Heart left ventricle (tissue), 16 donors: ENCODE data around the gene OTUD4. TPM values are rescaled to one million over a fixed set of nuclear protein-coding genes. Genes with fewer than 3 reads are reported as not detected.
A peak's percentile ranks its signal among the peaks of the same experiment; 100 is the strongest.

ENCODE experiments used
- ATAC-seq, 4 donors: fragments of 200-7000 bp; cut with Tn5 transposase; one replicate each; pipeline ENCODE4 v1.9.1; 2020 to 2022; ENCODE audit warnings: moderate library complexity in 4 of 4, mild to moderate bottlenecking in 3 of 4, moderate number of reproducible peaks in 1 of 4
- DNase-seq, 5 donors: peaks; one replicate each; pipeline ENCODE4 v3.0.0-alpha.2; 2020
- H3K27ac ChIP-seq, 12 donors: fragments of 200-600 bp; sonication (generic) in 4 of 12; one replicate each; pipeline versions ENCODE4 v1.5.0 to v1.8.0; 2016 to 2022; ENCODE audit warnings: mild to moderate bottlenecking in 2 of 12
- H3K27me3 ChIP-seq, 9 donors: fragments of 200-600 bp; sonication (generic) in 2 of 9; one replicate each; pipeline versions ENCODE4 v1.5.1 to v1.8.0; 2016 to 2022; ENCODE audit warnings: mild to moderate bottlenecking in 3 of 9
- H3K36me3 ChIP-seq, 9 donors: fragments of 200-600 bp; sonication (generic) in 2 of 9; one replicate each; pipeline versions ENCODE4 v1.5.0 to v1.8.0; 2018 to 2022; ENCODE audit warnings: mild to moderate bottlenecking in 2 of 9
- H3K4me1 ChIP-seq, 12 donors: fragments of 200-600 bp; sonication (generic) in 4 of 12; one replicate each; pipeline versions ENCODE4 v1.5.0 to v1.8.0; 2016 to 2022; ENCODE audit warnings: mild to moderate bottlenecking in 3 of 12
- H3K4me3 ChIP-seq, 12 donors: fragments of 200-600 bp; sonication (generic) in 4 of 12; one replicate each; pipeline versions ENCODE4 v1.5.0 to v1.8.0; 2017 to 2022; ENCODE audit warnings: mild to moderate bottlenecking in 9 of 12, moderate library complexity in 4 of 12
- H3K9me3 ChIP-seq, 12 donors: fragments of 200-600 bp; sonication (generic) in 4 of 12; one replicate each; pipeline versions ENCODE4 v1.5.0 to v1.8.0; 2016 to 2022; ENCODE audit warnings: mild to moderate bottlenecking in 1 of 12
- CTCF ChIP-seq, 12 donors: fragments of 200-600 bp; sonication (generic) in 4 of 12; IDR thresholded peaks; one replicate each; pipeline versions ENCODE4 v1.5.0 to v1.8.0; 2018 to 2022; ENCODE audit warnings: antibody characterized with exemption in 12 of 12, mild to moderate bottlenecking in 5 of 12
- POLR2A ChIP-seq, 2 donors: fragments of 450-650 bp; IDR thresholded peaks; one replicate each; pipeline ENCODE4 v1.6.1; 2017; ENCODE audit warnings: antibody characterized with exemption in 2 of 2, mild to moderate bottlenecking in 2 of 2, moderate library complexity in 2 of 2
- WGBS, 4 donors: extraction: QIAGEN DNeasy Blood & Tissue Kit in 2 of 4; methylation state at CpG; one replicate each; pipeline versions ENCODE4 v1.1.5 to v1.1.7; 2013 to 2018; 5-methylcytosine and 5-hydroxymethylcytosine counted together
- intact Hi-C, 10 donors: fragments of 100-400 bp; cut with DNase I; formaldehyde crosslinking; loops; one replicate each; pipeline versions ENCODE4 v1.11.1 to v1.14.2; 2022
- polyA plus RNA-seq, 2 donors: library from polyadenylated mRNA; stranded (reverse); fragments of 200-250 nt; gene quantifications; one replicate each; pipeline ENCODE4 v1.2.3, GENCODE V29; 2013
- total RNA-seq, 9 donors: library from RNA; depleted of rRNA in 2 of 9; stranded (reverse); fragments of >200 nt in 2 of 9; fragmentation: NEBNext Ultra II Directional in 3 of 9; extraction: Animal tissue kit (Norgen Biotek cat#: 25700) in 3 of 9; gene quantifications; one replicate each; pipeline versions ENCODE4 v1.1.0 to v1.2.4, GENCODE V29; 2016 to 2023
- donor health status: ischemic (EF 13 %, LVEDD 7.1; RV severe dilation, severe dysfunction).
- donor health status: healthy with polysubstance abuse.
- donor health status: DM: no; HTN: yes; CAD: no.
- donor health status: DM: no; HTN: no; CAD: no.
- donor health status: ischemic (EF 25% LVEDD 6.9; RV normal size, moderate dysfunction).
- donor health status: ischemic (EF 25% LVEDD 5.7; RV mildly dilated, moderate dysfunction).
- donor health status: healthy.
- donor health status: DM: yes; HTN: yes; CAD: no.
- donor health status: ischemic (EF 35%, LVEDD 5.7; RV mildly dilated, moderate dysfunction).
- donor health status: nonischemic (EF 11% LVEDD 7.7; RV severe dilation, severe dysfunction).
- donor health status: DM: yes; HTN: yes; CAD: no.
- donor health status: PGD.
- donor health status: ischemic (EF 29% LVEDD 5.4; RV normal size, mild dysfunction).
- donor health status: nonischemic (EF 23%, LVEDD 6.1; RV moderate dilation, normal function).

Gene OTUD4
- total and polyA plus RNA-seq, 11 donors = 7.7 to 42.1 (median 28.4) TPM

- H3K4me1 ChIP-seq = peaks cover 4 to 50% (median 33%) of the 10 kb centered on the region in 12 donors
Measured at GRCh38 chr4:145179281-145179860, 1.0 kb downstream of the OTUD4 start.

GRCh38 chr4:145178740-145179280 lies 1.6 kb downstream of the OTUD4 start:
- ATAC-seq (no peak), DNase-seq (no peak)
- Histone ChIP-seq H3K9me3 (no peaks in the 10 kb centered on the region), H3K36me3 (peaks cover 0 to 8% (median 3%) of the 10 kb centered on the region in 9 donors), H3K27me3 (no peaks in the 10 kb centered on the region), H3K27ac (peak overlapping the region; percentile 90 to 99 (median 96)), H3K4me3 (peak overlapping the region; percentile 51 to 94 (median 82)), H3K4me1 (peaks cover 4 to 50% (median 33%) of the 10 kb centered on the region in 12 donors)
- 2 to 6% (median 4%) methylated on average over 5 of the region's 5 CpGs for WGBS, 4 donors
- intact Hi-C loops = loop anchor here in 2 of 10 donors (2.0 to 10.0 kb wide), 2 partner anchors 24 to 306 kb away; partner anchors contain the start of gene SMAD1 (in 1 of the 2)
- TF ChIP-seq CTCF (IDR thresholded peaks at IDR 0.05) = no peak
- no peak for TF ChIP-seq POLR2A (IDR thresholded peaks at IDR 0.05)

More at GRCh38 chr4:145179281-145179860, 1.0 kb downstream of the OTUD4 start:
- DNase-seq = peak; percentile 76 to 88 (median 82)
- Histone ChIP-seq H3K27me3 (no peaks in the 10 kb centered on the region), H3K9me3 (no peaks in the 10 kb centered on the region), H3K27ac (peak overlapping the region; percentile 90 to 99 (median 96)), H3K36me3 (peaks cover 0 to 3% (median 0%) of the 10 kb centered on the region in 9 donors), H3K4me3 (peak overlapping the region; percentile 51 to 94 (median 82))
- WGBS, 4 donors = 0 to 1% (median 0%) methylated on average over 16 to 36 of the region's 36 CpGs
- TF ChIP-seq CTCF (IDR thresholded peaks at IDR 0.05) (no peak), POLR2A (IDR thresholded peaks at IDR 0.05) (no peak)
- peak in 3 of 4 donors; percentile 66 to 70 (median 67) for ATAC-seq
- intact Hi-C loops = loop anchor here in 2 of 10 donors (2.0 to 10.0 kb wide), 2 partner anchors 25 to 305 kb away; partner anchors contain the start of gene SMAD1 (in 1 of the 2)

- Histone ChIP-seq H3K4me3 (peak overlapping the region; percentile 51 to 94 (median 82)), H3K27me3 (no peaks in the 10 kb centered on the region), H3K27ac (peak overlapping the region; percentile 76 to 99 (median 96)), H3K36me3 (peaks cover 0 to 16% (median 11%) of the 10 kb centered on the region in 9 donors), H3K9me3 (no peaks in the 10 kb centered on the region), H3K4me1 (peaks cover 4 to 51% (median 33%) of the 10 kb centered on the region in 12 donors)
- DNase-seq (no peak), ATAC-seq (peak in 1 of 4 donors; percentile 19)
- no peak for TF ChIP-seq POLR2A (IDR thresholded peaks at IDR 0.05)
- no peak for TF ChIP-seq CTCF (IDR thresholded peaks at IDR 0.05)
- intact Hi-C loops = loop anchor here in 2 of 10 donors (2.0 to 10.0 kb wide), 2 partner anchors 23 to 307 kb away; partner anchors contain the start of gene SMAD1 (in 1 of the 2)
- WGBS, 4 donors = 4 to 9% (median 8%) methylated on average over 9 of the region's 9 CpGs
Measured at GRCh38 chr4:145177906-145178538, 2.4 kb downstream of the OTUD4 start.
